Breast epithelium (tissue), 3 donors: ENCODE results near the gene ITGB3BP.

Source experiments
- CTCF ChIP-seq, 3 donors: fragments of 450-650 bp; IDR thresholded peaks; one replicate each; pipeline ENCODE4 v1.5.1; 2016 to 2017; ENCODE audit warnings: antibody characterized with exemption in 3 of 3, mild to moderate bottlenecking in 3 of 3, moderate library complexity in 3 of 3
- POLR2A ChIP-seq: fragments of 450-650 bp; IDR thresholded peaks from one replicate; pipeline ENCODE4 v1.6.1; 2016; ENCODE audit warnings: antibody characterized with exemption, mild to moderate bottlenecking, moderate library complexity
- POLR2AphosphoS5 ChIP-seq, 3 donors: sonication (generic); formaldehyde crosslinking; IDR thresholded peaks; one replicate each; pipeline ENCODE4 v1.6.1; 2017; ENCODE audit warnings: antibody characterized with exemption in 3 of 3

- TF ChIP-seq CTCF (IDR thresholded peaks at IDR 0.05), result no peak
- TF ChIP-seq POLR2A, result no peak
- TF ChIP-seq POLR2AphosphoS5 (IDR thresholded peaks at IDR 0.05), result no peak
These were observed 56.8 kb downstream of the ITGB3BP start for GRCh38 chr1:63466181-63466580.
